ENCODE results near the gene TBC1D8B.

DNA sequence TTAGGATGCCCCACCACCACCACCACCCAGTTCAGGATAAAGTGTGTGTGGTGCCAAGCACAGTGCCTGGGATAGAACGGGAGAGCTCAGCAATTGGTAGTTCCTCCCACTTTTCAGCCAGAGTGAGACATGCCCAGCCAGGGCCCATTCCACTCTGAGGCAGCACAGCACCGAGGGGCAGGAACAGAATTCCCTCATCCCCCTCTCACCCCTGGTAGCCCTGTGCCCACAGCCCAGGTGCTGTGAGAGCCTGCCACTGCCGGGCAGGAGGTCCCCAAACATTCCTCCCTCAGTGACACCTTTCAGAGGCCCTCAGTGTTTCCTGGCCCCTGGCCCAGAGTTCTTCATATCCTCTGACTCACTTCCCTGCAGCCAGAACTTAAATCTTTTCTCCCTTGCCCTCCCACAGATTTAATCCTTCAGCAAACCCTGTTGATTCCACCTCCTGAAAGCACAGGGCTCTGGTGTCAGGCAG is 92.5 kb downstream of the TBC1D8B start:
- TF ChIP-seq, protein P1, sequence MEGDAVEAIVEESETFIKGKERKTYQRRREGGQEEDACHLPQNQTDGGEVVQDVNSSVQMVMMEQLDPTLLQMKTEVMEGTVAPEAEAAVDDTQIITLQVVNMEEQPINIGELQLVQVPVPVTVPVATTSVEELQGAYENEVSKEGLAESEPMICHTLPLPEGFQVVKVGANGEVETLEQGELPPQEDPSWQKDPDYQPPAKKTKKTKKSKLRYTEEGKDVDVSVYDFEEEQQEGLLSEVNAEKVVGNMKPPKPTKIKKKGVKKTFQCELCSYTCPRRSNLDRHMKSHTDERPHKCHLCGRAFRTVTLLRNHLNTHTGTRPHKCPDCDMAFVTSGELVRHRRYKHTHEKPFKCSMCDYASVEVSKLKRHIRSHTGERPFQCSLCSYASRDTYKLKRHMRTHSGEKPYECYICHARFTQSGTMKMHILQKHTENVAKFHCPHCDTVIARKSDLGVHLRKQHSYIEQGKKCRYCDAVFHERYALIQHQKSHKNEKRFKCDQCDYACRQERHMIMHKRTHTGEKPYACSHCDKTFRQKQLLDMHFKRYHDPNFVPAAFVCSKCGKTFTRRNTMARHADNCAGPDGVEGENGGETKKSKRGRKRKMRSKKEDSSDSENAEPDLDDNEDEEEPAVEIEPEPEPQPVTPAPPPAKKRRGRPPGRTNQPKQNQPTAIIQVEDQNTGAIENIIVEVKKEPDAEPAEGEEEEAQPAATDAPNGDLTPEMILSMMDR (IDR thresholded peaks at IDR 0.05), result no peak
- TF ChIP-seq POLR2AphosphoS5 (IDR thresholded peaks at IDR 0.05) (no peak), POLR2A (IDR thresholded peaks at IDR 0.05) (no peak)

All from suprapubic skin (tissue), 4 donors.